Endothelial cell of umbilical vein (primary cell): ENCODE measurements around the gene ZBTB40. TPM values are rescaled to one million over a fixed set of nuclear protein-coding genes. Genes with fewer than 3 reads are reported as not detected.

Experiments used
- BruUV-seq: library from RNA; stranded (reverse); fragments of 400-500 nt; replicated peaks from 2 replicates; lab custom pipeline; 2021; lab: Mats Ljungman, UMichigan
- CTCF ChIA-PET: fragments of 300-600, 350-600 bp; sonication (Branson Sonifier 250); formaldehyde crosslinking; loops from one replicate; lab custom pipeline; 2021; ENCODE audit warnings: antibody characterized with exemption, inconsistent platforms; lab: Charles Lee
- POLR2A ChIA-PET: fragments of 300-600, 350-600 bp; sonication (Branson Sonifier 250); formaldehyde crosslinking; loops from one replicate; lab custom pipeline; 2021; ENCODE audit warnings: antibody characterized with exemption, inconsistent platforms; lab: Charles Lee
- DNase-seq: peaks from one replicate; pipeline ENCODE4 v3.0.0-alpha.2; 2011; ENCODE audit warnings: low read depth, low spot score
- FAIRE-seq: peaks from 2 replicates; lab custom pipeline; 2011; peaks lifted over from hg19 to GRCh38; lab: Jason Lieb, UNC
- H2AFZ ChIP-seq: 2 replicates; pipeline ENCODE4 v1.6.0; 2012; ENCODE audit warnings: low read depth, low read length, control low read depth, inconsistent platforms
- H3K27ac ChIP-seq: 2 replicates; pipeline ENCODE4 v1.5.1; 2011; ENCODE audit warnings: low read depth, mild to moderate bottlenecking, control low read depth, low read length, moderate library complexity; ENCODE audit not compliant: insufficient read depth
- H3K27me3 ChIP-seq, 2 experiments: 2 replicates each; pipeline versions ENCODE4 v1.6.0 to v1.6.1; 2011; ENCODE audit warnings: low read length in 2 of 2, mixed read lengths in 1 of 2; ENCODE audit not compliant: control insufficient read depth in 2 of 2, insufficient read depth in 2 of 2
- H3K36me3 ChIP-seq, 2 experiments: 2 replicates in 1 of 2; 3 replicates in 1 of 2; pipeline ENCODE4 v1.5.1; 2011; ENCODE audit warnings: low read length in 2 of 2, mild to moderate bottlenecking in 1 of 2, moderate library complexity in 1 of 2; ENCODE audit not compliant: control insufficient read depth in 2 of 2, insufficient read depth in 2 of 2; ENCODE audit errors: extremely low read depth in 1 of 2
- H3K4me1 ChIP-seq: 3 replicates; pipeline ENCODE4 v1.5.1; 2011; ENCODE audit warnings: mild to moderate bottlenecking, low read length; ENCODE audit not compliant: control insufficient read depth, insufficient read depth; ENCODE audit errors: extremely low read depth
- H3K4me2 ChIP-seq: 2 replicates; pipeline ENCODE4 v1.6.1; 2011; ENCODE audit warnings: low read length, control low read depth, mixed read lengths; ENCODE audit not compliant: insufficient read depth
- H3K4me3 ChIP-seq, 3 experiments: fragments of 200-600 bp in 1 of 3; sonication (generic), shearing (Covaris generic) in 1 of 3; replicated peaks in 1 of 3; 2 replicates each; pipeline ENCODE4 v1.5.1; 2011 to 2016; ENCODE audit warnings: control low read depth in 3 of 3, low read length in 3 of 3, mild to moderate bottlenecking in 2 of 3, inconsistent platforms in 1 of 3, low read depth in 1 of 3, moderate library complexity in 1 of 3; ENCODE audit not compliant: insufficient read depth in 1 of 3
- H3K79me2 ChIP-seq: 2 replicates; pipeline ENCODE4 v1.6.0; 2012; ENCODE audit warnings: low read length, inconsistent platforms; ENCODE audit not compliant: control insufficient read depth, insufficient read depth
- H3K9ac ChIP-seq: replicated peaks from 2 replicates; pipeline ENCODE3; 2011; ENCODE audit warnings: low read length, control low read depth; ENCODE audit not compliant: insufficient read depth; ENCODE audit errors: extremely low read depth
- H3K9me1 ChIP-seq: replicated peaks from 3 replicates; pipeline ENCODE4 v1.6.0; 2011; ENCODE audit warnings: mild to moderate bottlenecking, low read length; ENCODE audit not compliant: control insufficient read depth, insufficient read depth; ENCODE audit errors: extremely low read depth
- H3K9me3 ChIP-seq: replicated peaks from 2 replicates; pipeline ENCODE4 v1.5.1; 2012; ENCODE audit warnings: low read length, inconsistent platforms; ENCODE audit not compliant: control insufficient read depth, insufficient read depth
- H4K20me1 ChIP-seq: replicated peaks from 2 replicates; pipeline ENCODE3; 2011; ENCODE audit warnings: mild to moderate bottlenecking, low read length; ENCODE audit not compliant: control insufficient read depth, insufficient read depth; ENCODE audit errors: extremely low read depth
- EZH2 ChIP-seq: IDR thresholded peaks from 2 replicates; pipeline ENCODE4 v1.6.1; 2012; ENCODE audit warnings: borderline replicate concordance, low read depth, mild to moderate bottlenecking, moderate library complexity, low read length, inconsistent platforms; ENCODE audit not compliant: severe bottlenecking
- FOS ChIP-seq: IDR thresholded peaks from 2 replicates; pipeline ENCODE4 v1.6.1; 2011; ENCODE audit warnings: mild to moderate bottlenecking, low read length, moderate library complexity, borderline replicate concordance; ENCODE audit not compliant: insufficient read depth
- GATA2 ChIP-seq: IDR thresholded peaks from 2 replicates; pipeline ENCODE4 v1.7.0; 2011; ENCODE audit warnings: low read depth, mild to moderate bottlenecking, moderate library complexity, mixed read lengths, low read length; ENCODE audit not compliant: insufficient read length, insufficient read depth
- JUN ChIP-seq: IDR thresholded peaks from 2 replicates; pipeline ENCODE4 v1.6.1; 2011; ENCODE audit warnings: borderline replicate concordance, low read depth; ENCODE audit not compliant: insufficient read length, insufficient read depth
- MYC ChIP-seq: IDR thresholded peaks from one replicate; pipeline ENCODE4 v1.6.1; 2011; ENCODE audit warnings: mild to moderate bottlenecking, low read depth, low read length
- POLR2A ChIP-seq: IDR thresholded peaks from 2 replicates; pipeline ENCODE4 v1.6.1; 2012; ENCODE audit warnings: low read depth, mild to moderate bottlenecking, control low read depth, low read length
- POLR2AphosphoS5 ChIP-seq: IDR thresholded peaks from 2 replicates; pipeline ENCODE4 v1.6.1; 2012; ENCODE audit warnings: low read depth, mild to moderate bottlenecking, control low read depth, low read length, moderate library complexity; ENCODE audit not compliant: insufficient read depth
- dilution Hi-C: fragments of 300-500 bp; cut with MboI; formaldehyde crosslinking; loops from one replicate; pipeline ENCODE4 v1.15.0; 2019; ENCODE audit warnings: low sequenced_read_pairs; ENCODE audit not compliant: extremely low pct_ligation_motif_present
- intact Hi-C: fragments of 100-400 bp; cut with micrococcal nuclease; formaldehyde crosslinking; loops from one replicate; pipeline ENCODE4 v1.10.0; 2022
- polyA plus RNA-seq, 4 experiments: library from polyadenylated mRNA; depleted of rRNA in 3 of 4; stranded (reverse) in 3 of 4; unstranded in 1 of 4; fragments of >200 nt; gene quantifications; 2 replicates each; pipeline versions ENCODE4 v1.2.1 to v1.2.3, GENCODE V29; 2011 to 2012; ENCODE audit warnings: missing spikeins in 1 of 4
- total RNA-seq: library from RNA; stranded (reverse); gene quantifications from 2 replicates; pipeline ENCODE4 v1.2.3, GENCODE V29; 2021
- TF ChIP-seq, protein P1 (sequence below), 2 donors: IDR thresholded peaks; 1 replicate in 1 of 2; 2 replicates in 1 of 2; pipeline ENCODE4 v1.5.1; 2011; ENCODE audit warnings: low read length in 2 of 2, mild to moderate bottlenecking in 2 of 2, moderate library complexity in 2 of 2, control low read depth in 1 of 2, inconsistent platforms in 1 of 2, low read depth in 1 of 2; ENCODE audit not compliant: insufficient read depth in 1 of 2; ENCODE audit errors: extremely low read depth in 1 of 2
- TF ChIP-seq, protein P2 (sequence below): IDR thresholded peaks from 2 replicates; pipeline ENCODE4 v1.6.1; 2011; ENCODE audit not compliant: insufficient read depth, insufficient read length

Gene ZBTB40
- total and polyA plus RNA-seq, 2 donors (not counting 3 experiments of a cell fraction or from before 2014, with no cell fraction given): 12.3 to 21.3 TPM

GRCh38 chr1:22489278-22489677 is 37.6 kb downstream of the ZBTB40 start:
- Histone ChIP-seq H3K4me3 (no peak overlapping the region), H3K27ac (no peak overlapping the region), H3K27me3 (no peaks in the 10 kb centered on the region), H3K9me3 (no peaks in the 10 kb centered on the region), H3K9ac (no peak overlapping the region), H4K20me1 (peaks cover 3% of the 10 kb centered on the region), H3K4me1 (peaks cover 14% of the 10 kb centered on the region), H3K4me2 (no peak overlapping the region), H2AFZ (no peak overlapping the region), H3K79me2 (peaks cover 12% of the 10 kb centered on the region), H3K36me3 (peaks cover 2 to 3% of the 10 kb centered on the region in 2 experiments), H3K9me1 (no peaks in the 10 kb centered on the region)
- no peak for DNase-seq
- BruUV-seq: no TSS peak
- intact Hi-C loops: no loop called here
- TF ChIP-seq POLR2AphosphoS5 (no peak), JUN (no peak), MYC (no peak), EZH2 (no peak), GATA2 (no peak), POLR2A (no peak), FOS (no peak)
- TF ChIP-seq, protein P1, sequence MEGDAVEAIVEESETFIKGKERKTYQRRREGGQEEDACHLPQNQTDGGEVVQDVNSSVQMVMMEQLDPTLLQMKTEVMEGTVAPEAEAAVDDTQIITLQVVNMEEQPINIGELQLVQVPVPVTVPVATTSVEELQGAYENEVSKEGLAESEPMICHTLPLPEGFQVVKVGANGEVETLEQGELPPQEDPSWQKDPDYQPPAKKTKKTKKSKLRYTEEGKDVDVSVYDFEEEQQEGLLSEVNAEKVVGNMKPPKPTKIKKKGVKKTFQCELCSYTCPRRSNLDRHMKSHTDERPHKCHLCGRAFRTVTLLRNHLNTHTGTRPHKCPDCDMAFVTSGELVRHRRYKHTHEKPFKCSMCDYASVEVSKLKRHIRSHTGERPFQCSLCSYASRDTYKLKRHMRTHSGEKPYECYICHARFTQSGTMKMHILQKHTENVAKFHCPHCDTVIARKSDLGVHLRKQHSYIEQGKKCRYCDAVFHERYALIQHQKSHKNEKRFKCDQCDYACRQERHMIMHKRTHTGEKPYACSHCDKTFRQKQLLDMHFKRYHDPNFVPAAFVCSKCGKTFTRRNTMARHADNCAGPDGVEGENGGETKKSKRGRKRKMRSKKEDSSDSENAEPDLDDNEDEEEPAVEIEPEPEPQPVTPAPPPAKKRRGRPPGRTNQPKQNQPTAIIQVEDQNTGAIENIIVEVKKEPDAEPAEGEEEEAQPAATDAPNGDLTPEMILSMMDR (IDR thresholded peaks at IDR 0.05; ENCODE audit: extremely low read depth in 1 of 2, insufficient read depth in 1 of 2, low read depth in 1 of 2, low read length in 2 of 2): no peak
- TF ChIP-seq, protein P2, sequence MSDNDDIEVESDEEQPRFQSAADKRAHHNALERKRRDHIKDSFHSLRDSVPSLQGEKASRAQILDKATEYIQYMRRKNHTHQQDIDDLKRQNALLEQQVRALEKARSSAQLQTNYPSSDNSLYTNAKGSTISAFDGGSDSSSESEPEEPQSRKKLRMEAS: no peak
- no peak for FAIRE-seq
- dilution Hi-C loops: no loop called here
- CTCF ChIA-PET: interaction anchor here (0.7 to 0.8 kb wide), 2 partner anchors 9 to 10 kb away, joined by 3 to 4 read pairs; no protein-coding TSS in a partner anchor
- POLR2A ChIA-PET: no interaction called here
